Hepatocyte (in vitro differentiated cells): ENCODE data around the gene HSDL2. TPM values are rescaled to one million over a fixed set of nuclear protein-coding genes. Genes with fewer than 3 reads are reported as not detected.

Source experiments
- DNase-seq: peaks from one replicate; pipeline ENCODE4 v3.0.0-alpha.2; 2016; ENCODE audit warnings: low spot score
- H2AFZ ChIP-seq: fragments of 200-600 bp; sonication (generic); 2 replicates; pipeline ENCODE4 v1.6.0; 2016; ENCODE audit warnings: antibody characterized with exemption, mild to moderate bottlenecking
- H3K27ac ChIP-seq: fragments of 200-600 bp; sonication (generic); 2 replicates; pipeline ENCODE4 v1.5.1; 2016; ENCODE audit warnings: mild to moderate bottlenecking
- H3K27me3 ChIP-seq: fragments of 200-600 bp; sonication (generic); 2 replicates; pipeline ENCODE4 v1.6.1; 2016
- H3K36me3 ChIP-seq: fragments of 200-600 bp; sonication (generic); replicated peaks from 2 replicates; pipeline ENCODE4 v1.5.1; 2016; ENCODE audit warnings: low read depth; ENCODE audit not compliant: insufficient read depth
- H3K4me1 ChIP-seq: fragments of 200-600 bp; sonication (generic); 2 replicates; pipeline ENCODE4 v1.5.1; 2016; ENCODE audit warnings: mild to moderate bottlenecking, moderate library complexity; ENCODE audit not compliant: insufficient read depth
- H3K4me2 ChIP-seq: fragments of 200-600 bp; sonication (generic); 2 replicates; pipeline ENCODE4 v1.6.0; 2016
- H3K4me3 ChIP-seq: fragments of 200-600 bp; sonication (generic); 2 replicates; pipeline ENCODE4 v1.5.1; 2016; ENCODE audit warnings: mild to moderate bottlenecking
- H3K79me2 ChIP-seq: fragments of 200-600 bp; sonication (generic); 2 replicates; pipeline ENCODE4 v1.6.0; 2017; ENCODE audit warnings: mild to moderate bottlenecking
- H3K9me2 ChIP-seq: fragments of 200-600 bp; sonication (generic); replicated peaks from 2 replicates; pipeline ENCODE4 v1.6.0; 2017; ENCODE audit warnings: mild to moderate bottlenecking; ENCODE audit not compliant: insufficient read depth
- H3K9me3 ChIP-seq: fragments of 200-600 bp; sonication (generic); 2 replicates; pipeline ENCODE4 v1.5.1; 2016; ENCODE audit warnings: low read depth, mild to moderate bottlenecking
- H4K20me1 ChIP-seq: fragments of 200-600 bp; sonication (generic); 2 replicates; pipeline ENCODE4 v1.6.0; 2016; ENCODE audit warnings: mild to moderate bottlenecking; ENCODE audit not compliant: insufficient read depth, poor library complexity, severe bottlenecking
- CTCF ChIP-seq: fragments of 200-600 bp; sonication (generic); IDR thresholded peaks from 2 replicates; pipeline ENCODE4 v1.5.1; 2016; ENCODE audit warnings: antibody characterized with exemption, mild to moderate bottlenecking; ENCODE audit not compliant: poor library complexity
- EZH2 ChIP-seq: fragments of 200-600 bp; sonication (generic); IDR thresholded peaks from 2 replicates; pipeline ENCODE4 v1.6.1; 2016; ENCODE audit warnings: antibody characterized with exemption, mild to moderate bottlenecking, borderline replicate concordance
- EZH2phosphoT487 ChIP-seq: fragments of 200-600 bp; sonication (generic); IDR thresholded peaks from one replicate; pipeline ENCODE4 v1.6.1; 2018; ENCODE audit warnings: antibody characterized with exemption, mild to moderate bottlenecking, low read depth, moderate library complexity; ENCODE audit not compliant: unreplicated experiment, severe bottlenecking
- WGBS: methylation state at CpG from one replicate; pipeline ENCODE4 v1.1.6; 2016; ENCODE audit warnings: low lambda C conversion rate; ENCODE audit errors: missing lambda C conversion rate; 5-methylcytosine and 5-hydroxymethylcytosine counted together
- polyA plus RNA-seq: library from polyadenylated mRNA; unstranded; fragments of >200 nt; fragmentation: Nextera tagmentation; extraction: Ambion mirVana; gene quantifications from 2 replicates; pipeline ENCODE4 v1.2.1, GENCODE V29; 2016
- total RNA-seq: library from RNA; depleted of rRNA; stranded (reverse); fragments of >200 nt; gene quantifications from 2 replicates; pipeline ENCODE4 v1.2.3, GENCODE V29; 2014

HSDL2 gene
- total and polyA plus RNA-seq, 2 experiments from 2014 or later: 50.0 to 97.3 TPM

- Histone ChIP-seq H4K20me1 (no peaks in the 10 kb centered on the region), H3K4me3 (no peak overlapping the region), H3K4me2 (no peak overlapping the region), H3K27me3 (no peaks in the 10 kb centered on the region), H3K4me1 (peaks cover 9% of the 10 kb centered on the region), H3K36me3 (no peaks in the 10 kb centered on the region), H3K9me3 (peaks cover 12% of the 10 kb centered on the region), H3K79me2 (peaks cover 100% of the 10 kb centered on the region), H3K27ac (no peak overlapping the region), H3K9me2 (no peaks in the 10 kb centered on the region), H2AFZ (no peak overlapping the region)
- no peak for DNase-seq
- WGBS: 86% methylated on average over 4 of the region's 4 CpGs
- no peak for TF ChIP-seq EZH2phosphoT487
- TF ChIP-seq EZH2: no peak
- TF ChIP-seq CTCF: no peak
These were observed 115.7 kb downstream of the HSDL2 start for GRCh38 chr9:112495614-112496013.

- Histone ChIP-seq H3K4me3 (no peak overlapping the region), H3K9me2 (no peaks in the 10 kb centered on the region), H2AFZ (no peak overlapping the region), H3K9me3 (peaks cover 12% of the 10 kb centered on the region), H3K27me3 (no peaks in the 10 kb centered on the region), H3K4me1 (peaks cover 3% of the 10 kb centered on the region), H3K4me2 (peak overlapping the region; percentile 57), H3K79me2 (peaks cover 100% of the 10 kb centered on the region), H3K36me3 (no peaks in the 10 kb centered on the region), H3K27ac (peak overlapping the region; percentile 33), H4K20me1 (no peaks in the 10 kb centered on the region)
- 69% methylated on average over 3 of the region's 3 CpGs for WGBS
- TF ChIP-seq EZH2phosphoT487: no peak
- no peak for TF ChIP-seq CTCF
- no peak for TF ChIP-seq EZH2
- DNase-seq: no peak
These were observed 116.3 kb downstream of the HSDL2 start for GRCh38 chr9:112496074-112496722.

- 100% methylated on average over 2 of the region's 2 CpGs for WGBS
- no peak overlapping the region for H2AFZ ChIP-seq
- peaks cover 5% of the 10 kb centered on the region for H3K4me1 ChIP-seq
- H3K4me2 ChIP-seq: no peak overlapping the region
- H3K9me2 ChIP-seq: no peaks in the 10 kb centered on the region
- H3K27ac ChIP-seq: no peak overlapping the region
- H3K9me3 ChIP-seq: no peaks in the 10 kb centered on the region
- no peak overlapping the region for H3K4me3 ChIP-seq
- DNase-seq: no peak
- H4K20me1 ChIP-seq: no peaks in the 10 kb centered on the region
- no peaks in the 10 kb centered on the region for H3K36me3 ChIP-seq
- H3K79me2 ChIP-seq: peaks cover 86% of the 10 kb centered on the region
- no peaks in the 10 kb centered on the region for H3K27me3 ChIP-seq
- TF ChIP-seq EZH2: no peak
- no peak for TF ChIP-seq CTCF
- TF ChIP-seq EZH2phosphoT487: no peak
These were observed 120.9 kb downstream of the HSDL2 start for GRCh38 chr9:112500842-112501241.
